HepG2 (cell line): ENCODE results near the gene ADGRG6.

Experiments used
- CHCHD3 ChIP-seq: sonication (generic); formaldehyde crosslinking; IDR thresholded peaks from 2 replicates; pipeline ENCODE4 v1.8.0; 2022; ENCODE audit warnings: mild to moderate bottlenecking, missing genetic modification reagents, moderate library complexity
- CTCF ChIP-seq: sonication (generic); formaldehyde crosslinking; IDR thresholded peaks from 2 replicates; pipeline ENCODE4 v1.5.0; 2020; ENCODE audit warnings: mild to moderate bottlenecking, missing genetic modification reagents, moderate library complexity
- KDM4B ChIP-seq: sonication (generic); formaldehyde crosslinking; IDR thresholded peaks from 2 replicates; pipeline ENCODE4 v1.4.0; 2020; ENCODE audit warnings: missing genetic modification reagents
- RELA ChIP-seq: sonication (generic); formaldehyde crosslinking; IDR thresholded peaks from 2 replicates; pipeline ENCODE4 v1.4.0; 2020; ENCODE audit warnings: missing genetic modification reagents
- ZNF24 ChIP-seq: fragments of 450-650 bp; IDR thresholded peaks from 2 replicates; pipeline ENCODE4 v1.6.1; 2017; ENCODE audit warnings: antibody characterized with exemption, mild to moderate bottlenecking
- ZNF644 ChIP-seq: IDR thresholded peaks from 2 replicates; pipeline ENCODE4 v1.6.1; 2016; ENCODE audit warnings: low read depth

- TF ChIP-seq CHCHD3 (CRISPR knock-in tag), result no peak
- TF ChIP-seq ZNF644 (CRISPR knock-in tag), result no peak
- no peak for TF ChIP-seq KDM4B
- no peak for TF ChIP-seq RELA (CRISPR knock-in tag)
- TF ChIP-seq CTCF, result no peak
- no peak for TF ChIP-seq ZNF24
Measured at GRCh38 chr6:142322504-142323198, 20.8 kb downstream of the ADGRG6 start.
